ENCODE measurements around the gene BTBD9. TPM values are rescaled to one million over a fixed set of nuclear protein-coding genes. Genes with fewer than 3 reads are reported as not detected.

Gene BTBD9
- total RNA-seq, 5 donors from 2014 or later (not counting 1 experiment from before 2014, with no cell fraction given) = 29.3 to 67.7 (median 38.1) TPM

- Mint-ChIP-seq H3K27me3 (no peaks in the 10 kb centered on the region), H3K36me3 (peaks cover 29% of the 10 kb centered on the region), H3K4me3 (no peak overlapping the region), H3K9me3 (no peaks in the 10 kb centered on the region), H3K27ac (no peak overlapping the region), H3K4me1 (peaks cover 4 to 10% (median 8%) of the 10 kb centered on the region in 3 donors)
- H3K27me3 ChIP-seq (replicated peaks in 1 of 2; ENCODE audit: control insufficient read depth in 2 of 2, extremely low read depth in 1 of 2, insufficient read depth in 2 of 2, low read length in 1 of 2) = no peaks in the 10 kb centered on the region
- CTCF ChIA-PET = no interaction called here
- H3K9me3 ChIP-seq = no peaks in the 10 kb centered on the region
- WGBS (ENCODE audit: insufficient coverage) = no CpG with 5 or more reads among the region's 2 CpGs
- no peaks in the 10 kb centered on the region for H3K36me3 ChIP-seq (ENCODE audit: control insufficient read depth in 2 of 2, extremely low read depth in 1 of 2, insufficient read depth in 1 of 2, low read length in 1 of 2)
- H3K4me3 ChIP-seq (ENCODE audit: control insufficient read depth in 1 of 2, extremely low read depth in 1 of 2, low read length in 1 of 2) = no peak overlapping the region
- no peak for DNase-seq
- H3K27ac ChIP-seq (ENCODE audit: low read length) = no peak overlapping the region
- ATAC-seq (replicated peaks in 1 of 4) = no peak
- no peaks in the 10 kb centered on the region for H3K4me1 ChIP-seq (ENCODE audit: control insufficient read depth in 1 of 2, extremely low read depth in 1 of 2, insufficient read depth in 2 of 2, low read length in 2 of 2)
- POLR2A ChIA-PET = interaction anchor here in 1 of 2 donors (0.6 kb wide), 1 partner anchor 535 kb away, joined by 3 read pairs; no protein-coding TSS in a partner anchor
Observed at GRCh38 chr6:38178584-38178886, 461.2 kb downstream of the BTBD9 start.

GRCh38 chr6:38177882-38178583 is 461.7 kb downstream of the BTBD9 start:
- H3K36me3 ChIP-seq (ENCODE audit: control insufficient read depth in 2 of 2, extremely low read depth in 1 of 2, insufficient read depth in 1 of 2, low read length in 1 of 2) = no peaks in the 10 kb centered on the region
- WGBS (ENCODE audit: insufficient coverage) = 96% methylated on average over 12 of the region's 14 CpGs
- ChIA-PET POLR2A (interaction anchor here in 1 of 2 donors (0.6 kb wide), 1 partner anchor 536 kb away, joined by 3 read pairs; no protein-coding TSS in a partner anchor), CTCF (no interaction called here)
- Mint-ChIP-seq H3K9me3 (no peaks in the 10 kb centered on the region), H3K4me1 (peaks cover 8 to 14% (median 10%) of the 10 kb centered on the region in 3 donors), H3K4me3 (no peak overlapping the region), H3K36me3 (peaks cover 30% of the 10 kb centered on the region), H3K27me3 (no peaks in the 10 kb centered on the region), H3K27ac (peak overlapping the region in 1 of 2 donors; percentile 18)
- no peak overlapping the region for H3K27ac ChIP-seq (ENCODE audit: low read length)
- DNase-seq = no peak
- no peaks in the 10 kb centered on the region for H3K9me3 ChIP-seq
- no peaks in the 10 kb centered on the region for H3K4me1 ChIP-seq (ENCODE audit: control insufficient read depth in 1 of 2, extremely low read depth in 1 of 2, insufficient read depth in 2 of 2, low read length in 2 of 2)
- no peak for ATAC-seq (replicated peaks in 1 of 4)
- no peak overlapping the region for H3K4me3 ChIP-seq (ENCODE audit: control insufficient read depth in 1 of 2, extremely low read depth in 1 of 2, low read length in 1 of 2)
- H3K27me3 ChIP-seq (replicated peaks in 1 of 2; ENCODE audit: control insufficient read depth in 2 of 2, extremely low read depth in 1 of 2, insufficient read depth in 2 of 2, low read length in 1 of 2) = no peaks in the 10 kb centered on the region

- Mint-ChIP-seq H3K9me3 (no peaks in the 10 kb centered on the region), H3K27ac (no peak overlapping the region), H3K27me3 (no peaks in the 10 kb centered on the region), H3K4me1 (peaks cover 8 to 14% (median 10%) of the 10 kb centered on the region in 3 donors), H3K4me3 (no peak overlapping the region), H3K36me3 (peaks cover 30% of the 10 kb centered on the region)
- DNase-seq = no peak
- H3K27me3 ChIP-seq (replicated peaks in 1 of 2; ENCODE audit: control insufficient read depth in 2 of 2, extremely low read depth in 1 of 2, insufficient read depth in 2 of 2, low read length in 1 of 2) = no peaks in the 10 kb centered on the region
- H3K36me3 ChIP-seq (ENCODE audit: control insufficient read depth in 2 of 2, extremely low read depth in 1 of 2, insufficient read depth in 1 of 2, low read length in 1 of 2) = no peaks in the 10 kb centered on the region
- H3K27ac ChIP-seq (ENCODE audit: low read length) = no peak overlapping the region
- H3K4me1 ChIP-seq (ENCODE audit: control insufficient read depth in 1 of 2, extremely low read depth in 1 of 2, insufficient read depth in 2 of 2, low read length in 2 of 2) = no peaks in the 10 kb centered on the region
- CTCF ChIA-PET = interaction anchor here in 1 of 2 donors (0.7 kb wide), 1 partner anchor 217 kb away, joined by 3 read pairs; no protein-coding TSS in a partner anchor
- no peaks in the 10 kb centered on the region for H3K9me3 ChIP-seq
- POLR2A ChIA-PET = no interaction called here
- ATAC-seq (replicated peaks in 1 of 4) = no peak
- WGBS (ENCODE audit: insufficient coverage) = 97% methylated on average over 22 of the region's 32 CpGs
- no peak overlapping the region for H3K4me3 ChIP-seq (ENCODE audit: control insufficient read depth in 1 of 2, extremely low read depth in 1 of 2, low read length in 1 of 2)
Observed at GRCh38 chr6:38176797-38177751, 462.7 kb downstream of the BTBD9 start.

GRCh38 chr6:38175786-38176185 is 463.9 kb downstream of the BTBD9 start:
- Mint-ChIP-seq H3K4me3 (no peak overlapping the region), H3K9me3 (no peaks in the 10 kb centered on the region), H3K36me3 (peaks cover 30% of the 10 kb centered on the region), H3K27me3 (no peaks in the 10 kb centered on the region), H3K4me1 (peaks cover 8 to 14% (median 10%) of the 10 kb centered on the region in 3 donors), H3K27ac (no peak overlapping the region)
- Histone ChIP-seq H3K27ac (ENCODE audit: low read length) (no peak overlapping the region), H3K9me3 (no peaks in the 10 kb centered on the region), H3K4me3 (ENCODE audit: control insufficient read depth in 1 of 2, extremely low read depth in 1 of 2, low read length in 1 of 2) (no peak overlapping the region), H3K4me1 (ENCODE audit: control insufficient read depth in 1 of 2, extremely low read depth in 1 of 2, insufficient read depth in 2 of 2, low read length in 2 of 2) (no peaks in the 10 kb centered on the region), H3K27me3 (replicated peaks in 1 of 2; ENCODE audit: control insufficient read depth in 2 of 2, extremely low read depth in 1 of 2, insufficient read depth in 2 of 2, low read length in 1 of 2) (no peaks in the 10 kb centered on the region), H3K36me3 (ENCODE audit: control insufficient read depth in 2 of 2, extremely low read depth in 1 of 2, insufficient read depth in 1 of 2, low read length in 1 of 2) (no peaks in the 10 kb centered on the region)
- no peak for DNase-seq
- WGBS (ENCODE audit: insufficient coverage) = 90% methylated on average over 9 of the region's 11 CpGs
- POLR2A ChIA-PET = no interaction called here
- CTCF ChIA-PET = interaction anchor here in 1 of 2 donors (0.6 kb wide), 1 partner anchor 726 kb away, joined by 3 read pairs; no protein-coding TSS in a partner anchor
- ATAC-seq (replicated peaks in 1 of 4) = no peak

- H3K27me3 ChIP-seq (replicated peaks in 1 of 2; ENCODE audit: control insufficient read depth in 2 of 2, extremely low read depth in 1 of 2, insufficient read depth in 2 of 2, low read length in 1 of 2) = no peaks in the 10 kb centered on the region
- 97% methylated on average over 14 of the region's 22 CpGs for WGBS (ENCODE audit: insufficient coverage)
Observed at GRCh38 chr6:38174806-38175495, 464.8 kb downstream of the BTBD9 start.

GRCh38 chr6:38174315-38174714 is 465.4 kb downstream of the BTBD9 start:
- no peaks in the 10 kb centered on the region for H3K4me1 ChIP-seq (ENCODE audit: control insufficient read depth in 1 of 2, extremely low read depth in 1 of 2, insufficient read depth in 2 of 2, low read length in 2 of 2)
- ChIA-PET CTCF (no interaction called here), POLR2A (no interaction called here)
- no peak overlapping the region for H3K27ac Mint-ChIP-seq
- 100% methylated on average over 4 of the region's 8 CpGs for WGBS (ENCODE audit: insufficient coverage)
- H3K4me3 ChIP-seq (ENCODE audit: control insufficient read depth in 1 of 2, extremely low read depth in 1 of 2, low read length in 1 of 2) = no peak overlapping the region
- peaks cover 8 to 10% (median 10%) of the 10 kb centered on the region in 3 donors for H3K4me1 Mint-ChIP-seq
- no peaks in the 10 kb centered on the region for H3K27me3 Mint-ChIP-seq
- no peak for ATAC-seq (replicated peaks in 1 of 4)
- no peaks in the 10 kb centered on the region for H3K9me3 ChIP-seq
- DNase-seq = no peak
- H3K36me3 ChIP-seq (ENCODE audit: control insufficient read depth in 2 of 2, extremely low read depth in 1 of 2, insufficient read depth in 1 of 2, low read length in 1 of 2) = no peaks in the 10 kb centered on the region
- H3K4me3 Mint-ChIP-seq = no peak overlapping the region
- H3K36me3 Mint-ChIP-seq = peaks cover 32% of the 10 kb centered on the region
- H3K27me3 ChIP-seq (replicated peaks in 1 of 2; ENCODE audit: control insufficient read depth in 2 of 2, extremely low read depth in 1 of 2, insufficient read depth in 2 of 2, low read length in 1 of 2) = no peaks in the 10 kb centered on the region
- H3K27ac ChIP-seq (ENCODE audit: low read length) = no peak overlapping the region
- H3K9me3 Mint-ChIP-seq = no peaks in the 10 kb centered on the region

More at GRCh38 chr6:38174806-38175495, 464.8 kb downstream of the BTBD9 start:
- ChIA-PET CTCF (no interaction called here), POLR2A (no interaction called here)
- DNase-seq = no peak
- Mint-ChIP-seq H3K27ac (peak overlapping the region in 1 of 2 donors; percentile 22), H3K9me3 (no peaks in the 10 kb centered on the region), H3K36me3 (peaks cover 30% of the 10 kb centered on the region), H3K4me3 (no peak overlapping the region), H3K4me1 (peaks cover 8 to 14% (median 10%) of the 10 kb centered on the region in 3 donors), H3K27me3 (no peaks in the 10 kb centered on the region)
- Histone ChIP-seq H3K36me3 (ENCODE audit: control insufficient read depth in 2 of 2, extremely low read depth in 1 of 2, insufficient read depth in 1 of 2, low read length in 1 of 2) (no peaks in the 10 kb centered on the region), H3K4me1 (ENCODE audit: control insufficient read depth in 1 of 2, extremely low read depth in 1 of 2, insufficient read depth in 2 of 2, low read length in 2 of 2) (no peaks in the 10 kb centered on the region), H3K27ac (ENCODE audit: low read length) (no peak overlapping the region), H3K4me3 (ENCODE audit: control insufficient read depth in 1 of 2, extremely low read depth in 1 of 2, low read length in 1 of 2) (no peak overlapping the region), H3K9me3 (no peaks in the 10 kb centered on the region)
- no peak for ATAC-seq (replicated peaks in 1 of 4)

Data from T-cell (primary cell).